NK-92 treated with Interleukin-12 subunit alpha and Interleukin-12 subunit beta, amount 100 ng/mL, for 24 hours (cell line): ENCODE data around the gene KRTAP19-3.
"Not testable (repeated sequence)": the region's sequence is repeated elsewhere in the genome, so short reads cannot be mapped to it uniquely, and the experiment has no call there.

ENCODE experiments used
- DNase-seq: peaks from one replicate; lab custom pipeline; 2025; lab: John Stamatoyannopoulos, UW

KRTAP19-3 gene

GRCh38 chr21:30491963-30492428 lies at the start of gene KRTAP19-3:
KRTAP19-3 (minus strand) TSS chr21:30492013; CDS start chr21:30491957, 56 bp downstream.
- no peak for DNase-seq

- no peak for DNase-seq
These were observed 27.1 kb upstream of the KRTAP19-3 start for GRCh38 chr21:30518876-30519275.

GRCh38 chr21:30515681-30516080 lies 23.9 kb upstream of the KRTAP19-3 start:
- no peak for DNase-seq

GRCh38 chr21:30505621-30506205 lies 13.9 kb upstream of the KRTAP19-3 start:
- not testable (repeated sequence) for DNase-seq

GRCh38 chr21:30502041-30502440 lies 10.2 kb upstream of the KRTAP19-3 start, which contains the start of gene KRTAP19-5:
KRTAP19-5 (minus strand) TSS chr21:30502141; CDS start chr21:30502090, 51 bp downstream.
- DNase-seq = no peak

- DNase-seq = no peak
These were observed 5.3 kb upstream of the KRTAP19-3 start, which contains the start of gene KRTAP19-4 for GRCh38 chr21:30497065-30497464. KRTAP19-4 (minus strand) TSS chr21:30497165; CDS start chr21:30497110, 55 bp downstream.

- no peak for DNase-seq
These were observed 4.5 kb downstream of the KRTAP19-3 start, which contains the start of gene KRTAP19-2 for GRCh38 chr21:30487336-30487735. KRTAP19-2 (minus strand) TSS chr21:30487436; CDS start chr21:30487348, 88 bp downstream.

GRCh38 chr21:30486180-30486579 lies 5.6 kb downstream of the KRTAP19-3 start:
- DNase-seq = no peak

- no peak for DNase-seq
These were observed 9.7 kb downstream of the KRTAP19-3 start for GRCh38 chr21:30482130-30482529.

- no peak for DNase-seq
These were observed 11.7 kb downstream of the KRTAP19-3 start, which contains the start of gene KRTAP19-1 for GRCh38 chr21:30480145-30480544. KRTAP19-1 (minus strand) TSS chr21:30480367; CDS start chr21:30480317, 50 bp downstream.

- DNase-seq = no peak
These were observed 12.6 kb downstream of the KRTAP19-3 start for GRCh38 chr21:30479259-30479658.

- DNase-seq = no peak
These were observed 13.8 kb downstream of the KRTAP19-3 start for GRCh38 chr21:30478004-30478403.

- DNase-seq = no peak
These were observed 22.7 kb downstream of the KRTAP19-3 start for GRCh38 chr21:30468900-30469714.

- DNase-seq = no peak
These were observed 28.1 kb downstream of the KRTAP19-3 start for GRCh38 chr21:30463713-30464112.

- no peak for DNase-seq
These were observed 43.3 kb downstream of the KRTAP19-3 start for GRCh38 chr21:30448514-30448913.

- no peak for DNase-seq
These were observed 44.8 kb downstream of the KRTAP19-3 start for GRCh38 chr21:30447056-30447455.

GRCh38 chr21:30444204-30444603 lies 47.6 kb downstream of the KRTAP19-3 start:
- DNase-seq = no peak

GRCh38 chr21:30443226-30443625 lies 48.6 kb downstream of the KRTAP19-3 start:
- no peak for DNase-seq
